ENCODE data around the gene SELENOM. TPM values are rescaled to one million over a fixed set of nuclear protein-coding genes. Genes with fewer than 3 reads are reported as not detected.
A peak's percentile ranks its signal among the peaks of the same experiment; 100 is the strongest.

SELENOM gene
- total and polyA plus RNA-seq, 7 experiments from 2014 or later: 9.1 to 175 (median 69.9) TPM

DNA sequence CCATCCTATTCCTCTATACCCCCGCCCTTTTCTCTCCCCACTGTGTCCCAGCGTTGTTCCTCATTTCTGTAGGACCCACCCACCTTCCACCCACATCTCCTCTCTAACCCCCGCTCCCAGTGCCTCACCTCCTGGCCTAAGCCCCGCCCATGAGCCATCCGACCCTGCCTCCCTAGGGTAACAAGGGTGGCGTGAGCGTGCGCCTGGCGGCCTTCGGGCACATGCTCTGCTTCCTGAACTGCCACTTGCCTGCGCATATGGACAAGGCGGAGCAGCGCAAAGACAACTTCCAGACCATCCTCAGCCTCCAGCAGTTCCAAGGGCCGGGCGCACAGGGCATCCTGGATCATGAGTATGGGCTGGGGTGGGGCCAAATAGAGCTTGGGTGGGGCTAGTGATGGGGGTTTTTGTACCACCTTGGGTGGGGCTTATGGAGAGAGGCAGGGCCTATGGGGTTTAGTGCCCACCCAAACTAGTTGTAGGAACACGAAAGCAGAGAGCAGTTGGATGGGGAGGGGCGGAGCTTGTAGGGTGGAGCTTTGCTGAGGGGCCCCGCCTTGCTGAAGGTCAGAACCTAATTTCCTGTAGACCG is 19.9 kb upstream of the SELENOM start:
- no peaks in the 10 kb centered on the region for H3K9me3 ChIP-seq (ENCODE audit: control insufficient read depth in 2 of 3, low read length in 3 of 3)
- intact Hi-C loops (cut with micrococcal nuclease): no loop called here
- Mint-ChIP-seq H3K9me3 (peaks cover 0 to 1% (median 0%) of the 10 kb centered on the region in 11 donors), H3K4me3 (no peak overlapping the region), H3K27me3 (peaks cover 0 to 5% (median 0%) of the 10 kb centered on the region in 5 donors), H3K4me1 (peaks cover 0 to 4% (median 0%) of the 10 kb centered on the region in 7 donors), H3K36me3 (no peaks in the 10 kb centered on the region), H3K27ac (no peak overlapping the region)
- ChIA-PET CTCF (no interaction called here), POLR2A (interaction anchor here (0.6 kb wide), 1 partner anchor 53 kb away, joined by 3 read pairs; no protein-coding TSS in a partner anchor)
- no peak overlapping the region for H3K4me3 ChIP-seq (ENCODE audit: low read length)
- no peaks in the 10 kb centered on the region for H3K27me3 ChIP-seq (ENCODE audit: control insufficient read depth in 2 of 2, insufficient read depth in 2 of 2, low read length in 2 of 2)
- ATAC-seq (peak; percentile 10), DNase-seq (no peak)
- no peaks in the 10 kb centered on the region for H3K4me1 ChIP-seq (ENCODE audit: control insufficient read depth in 2 of 2, insufficient read depth in 2 of 2, low read length in 2 of 2)
- no peaks in the 10 kb centered on the region for H3K36me3 ChIP-seq (ENCODE audit: control insufficient read depth in 2 of 3, insufficient read depth in 3 of 3, low read length in 3 of 3)
- no peak overlapping the region for H3K27ac ChIP-seq (ENCODE audit: low read depth, low read length)

DNA sequence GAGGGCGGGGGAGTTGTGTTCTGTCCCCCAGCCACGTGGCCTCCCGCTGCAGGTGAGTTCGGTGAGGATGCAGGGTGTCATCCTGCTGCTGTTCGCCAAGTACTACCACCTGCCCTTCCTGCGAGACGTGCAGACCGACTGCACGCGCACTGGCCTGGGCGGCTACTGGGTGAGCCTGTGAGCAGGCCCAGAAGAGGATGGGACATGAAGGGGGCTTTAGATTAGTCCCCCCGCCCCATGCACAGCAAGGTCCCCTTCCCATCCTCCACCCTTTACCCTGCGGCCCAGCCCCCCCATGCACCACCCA is 19.5 kb upstream of the SELENOM start:
- H3K36me3 ChIP-seq (ENCODE audit: control insufficient read depth in 2 of 3, insufficient read depth in 3 of 3, low read length in 3 of 3): no peaks in the 10 kb centered on the region
- H3K27me3 Mint-ChIP-seq: peaks cover 0 to 5% (median 0%) of the 10 kb centered on the region in 5 donors
- peaks cover 0 to 4% (median 0%) of the 10 kb centered on the region in 7 donors for H3K4me1 Mint-ChIP-seq
- DNase-seq: no peak
- H3K4me3 Mint-ChIP-seq: no peak overlapping the region
- H3K9me3 ChIP-seq (ENCODE audit: control insufficient read depth in 2 of 3, low read length in 3 of 3): no peaks in the 10 kb centered on the region
- H3K4me3 ChIP-seq (ENCODE audit: low read length): no peak overlapping the region
- H3K27ac ChIP-seq (ENCODE audit: low read depth, low read length): no peak overlapping the region
- no peaks in the 10 kb centered on the region for H3K36me3 Mint-ChIP-seq
- intact Hi-C loops (cut with micrococcal nuclease): no loop called here
- ChIA-PET POLR2A (no interaction called here), CTCF (no interaction called here)
- H3K9me3 Mint-ChIP-seq: peaks cover 0 to 1% (median 0%) of the 10 kb centered on the region in 11 donors
- H3K4me1 ChIP-seq (ENCODE audit: control insufficient read depth in 2 of 2, insufficient read depth in 2 of 2, low read length in 2 of 2): no peaks in the 10 kb centered on the region
- ATAC-seq: no peak
- no peaks in the 10 kb centered on the region for H3K27me3 ChIP-seq (ENCODE audit: control insufficient read depth in 2 of 2, insufficient read depth in 2 of 2, low read length in 2 of 2)
- no peak overlapping the region for H3K27ac Mint-ChIP-seq

DNA sequence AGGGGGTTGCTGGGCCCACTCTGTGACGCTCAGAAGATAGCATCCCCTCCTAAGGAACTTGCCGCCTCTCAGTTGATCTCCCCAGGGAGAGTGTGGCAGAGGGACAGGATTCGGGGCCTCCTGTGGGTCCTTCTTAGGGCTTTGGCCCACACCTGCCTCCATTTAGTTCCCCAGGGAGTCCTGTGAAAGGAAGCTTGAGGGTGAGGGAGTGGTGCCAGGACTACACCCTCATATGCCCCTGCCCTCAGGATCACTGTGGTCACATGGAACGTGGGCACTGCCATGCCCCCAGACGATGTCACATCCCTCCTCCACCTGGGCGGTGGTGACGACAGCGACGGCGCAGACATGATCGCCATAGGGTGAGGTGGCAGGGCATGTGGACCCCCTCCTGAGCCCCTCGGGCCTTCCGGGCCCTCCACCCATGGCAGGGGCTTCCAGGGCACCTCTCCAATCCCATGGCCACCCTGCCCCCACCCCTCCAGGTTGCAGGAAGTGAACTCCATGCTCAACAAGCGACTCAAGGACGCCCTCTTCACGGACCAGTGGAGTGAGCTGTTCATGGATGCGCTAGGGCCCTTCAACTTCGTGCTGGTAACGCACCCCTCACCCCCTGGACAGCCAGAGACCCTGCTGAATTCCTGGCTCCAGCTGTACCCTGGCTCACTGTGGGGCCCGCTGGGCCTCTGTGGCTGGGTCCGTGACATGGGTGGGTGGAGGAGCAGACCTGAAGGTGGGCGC is 18.9 kb upstream of the SELENOM start:
- Mint-ChIP-seq H3K27ac (no peak overlapping the region), H3K27me3 (peaks cover 0 to 5% (median 0%) of the 10 kb centered on the region in 5 donors), H3K4me1 (peaks cover 0 to 4% (median 0%) of the 10 kb centered on the region in 7 donors), H3K4me3 (no peak overlapping the region), H3K36me3 (no peaks in the 10 kb centered on the region), H3K9me3 (peaks cover 0 to 1% (median 0%) of the 10 kb centered on the region in 11 donors)
- no peaks in the 10 kb centered on the region for H3K36me3 ChIP-seq (ENCODE audit: control insufficient read depth in 2 of 3, insufficient read depth in 3 of 3, low read length in 3 of 3)
- no peak overlapping the region for H3K4me3 ChIP-seq (ENCODE audit: low read length)
- no peaks in the 10 kb centered on the region for H3K4me1 ChIP-seq (ENCODE audit: control insufficient read depth in 2 of 2, insufficient read depth in 2 of 2, low read length in 2 of 2)
- CTCF ChIA-PET: no interaction called here
- intact Hi-C loops (cut with micrococcal nuclease): no loop called here
- ATAC-seq (no peak), DNase-seq (no peak)
- POLR2A ChIA-PET: no interaction called here
- no peaks in the 10 kb centered on the region for H3K9me3 ChIP-seq (ENCODE audit: control insufficient read depth in 2 of 3, low read length in 3 of 3)
- no peaks in the 10 kb centered on the region for H3K27me3 ChIP-seq (ENCODE audit: control insufficient read depth in 2 of 2, insufficient read depth in 2 of 2, low read length in 2 of 2)
- H3K27ac ChIP-seq (ENCODE audit: low read depth, low read length): no peak overlapping the region

- Histone ChIP-seq H3K36me3 (ENCODE audit: control insufficient read depth in 2 of 3, insufficient read depth in 3 of 3, low read length in 3 of 3) (no peaks in the 10 kb centered on the region), H3K9me3 (ENCODE audit: control insufficient read depth in 2 of 3, low read length in 3 of 3) (no peaks in the 10 kb centered on the region), H3K27ac (ENCODE audit: low read depth, low read length) (no peak overlapping the region), H3K27me3 (ENCODE audit: control insufficient read depth in 2 of 2, insufficient read depth in 2 of 2, low read length in 2 of 2) (no peaks in the 10 kb centered on the region), H3K4me1 (ENCODE audit: control insufficient read depth in 2 of 2, insufficient read depth in 2 of 2, low read length in 2 of 2) (no peaks in the 10 kb centered on the region), H3K4me3 (ENCODE audit: low read length) (no peak overlapping the region)
- POLR2A ChIA-PET: no interaction called here
- ATAC-seq (no peak), DNase-seq (no peak)
- intact Hi-C loops (cut with micrococcal nuclease): no loop called here
- Mint-ChIP-seq H3K27me3 (peaks cover 0 to 5% (median 0%) of the 10 kb centered on the region in 5 donors), H3K4me1 (peaks cover 0 to 4% (median 0%) of the 10 kb centered on the region in 7 donors), H3K9me3 (peaks cover 0 to 1% (median 0%) of the 10 kb centered on the region in 11 donors), H3K36me3 (no peaks in the 10 kb centered on the region), H3K4me3 (no peak overlapping the region), H3K27ac (no peak overlapping the region)
- CTCF ChIA-PET: interaction anchor here (1.1 kb wide), 1 partner anchor 18 kb away, joined by 3 read pairs; the partner anchor contains the start of gene SELENOM
Measured at GRCh38 chr22:31125521-31126117, 18.3 kb upstream of the SELENOM start.

DNA sequence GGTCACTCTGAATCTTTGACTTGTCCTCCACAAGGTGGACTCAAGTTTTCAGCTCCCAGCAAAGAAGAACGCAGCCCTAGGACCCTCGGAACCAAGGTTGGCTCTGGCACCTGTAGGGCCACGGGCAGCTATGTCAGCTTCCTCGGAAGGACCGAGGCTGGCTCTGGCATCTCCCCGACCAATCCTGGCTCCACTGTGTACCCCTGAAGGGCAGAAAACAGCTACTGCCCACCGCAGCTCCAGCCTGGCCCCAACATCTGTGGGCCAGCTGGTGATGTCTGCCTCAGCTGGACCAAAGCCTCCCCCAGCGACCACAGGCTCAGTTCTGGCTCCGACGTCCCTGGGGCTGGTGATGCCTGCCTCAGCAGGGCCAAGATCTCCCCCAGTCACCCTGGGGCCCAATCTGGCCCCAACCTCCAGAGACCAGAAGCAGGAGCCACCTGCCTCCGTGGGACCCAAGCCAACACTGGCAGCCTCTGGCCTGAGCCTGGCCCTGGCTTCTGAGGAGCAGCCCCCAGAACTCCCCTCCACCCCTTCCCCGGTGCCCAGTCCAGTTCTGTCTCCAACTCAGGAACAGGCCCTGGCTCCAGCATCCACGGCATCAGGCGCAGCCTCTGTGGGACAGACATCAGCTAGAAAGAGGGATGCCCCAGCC is 17.6 kb upstream of the SELENOM start:
- intact Hi-C loops (cut with micrococcal nuclease): no loop called here
- H3K4me3 Mint-ChIP-seq: no peak overlapping the region
- H3K4me1 Mint-ChIP-seq: peaks cover 0 to 4% (median 0%) of the 10 kb centered on the region in 7 donors
- DNase-seq (no peak), ATAC-seq (no peak)
- H3K36me3 Mint-ChIP-seq: no peaks in the 10 kb centered on the region
- Histone ChIP-seq H3K27me3 (ENCODE audit: control insufficient read depth in 2 of 2, insufficient read depth in 2 of 2, low read length in 2 of 2) (no peaks in the 10 kb centered on the region), H3K4me3 (ENCODE audit: low read length) (no peak overlapping the region), H3K4me1 (ENCODE audit: control insufficient read depth in 2 of 2, insufficient read depth in 2 of 2, low read length in 2 of 2) (no peaks in the 10 kb centered on the region), H3K36me3 (ENCODE audit: control insufficient read depth in 2 of 3, insufficient read depth in 3 of 3, low read length in 3 of 3) (no peaks in the 10 kb centered on the region), H3K9me3 (ENCODE audit: control insufficient read depth in 2 of 3, low read length in 3 of 3) (no peaks in the 10 kb centered on the region), H3K27ac (ENCODE audit: low read depth, low read length) (no peak overlapping the region)
- peaks cover 0 to 5% (median 0%) of the 10 kb centered on the region in 5 donors for H3K27me3 Mint-ChIP-seq
- ChIA-PET CTCF (interaction anchor here (1.1 kb wide), 1 partner anchor 17 kb away, joined by 3 read pairs; the partner anchor contains the start of gene SELENOM), POLR2A (no interaction called here)
- H3K27ac Mint-ChIP-seq: no peak overlapping the region
- H3K9me3 Mint-ChIP-seq: peaks cover 0 to 1% (median 0%) of the 10 kb centered on the region in 11 donors

DNA sequence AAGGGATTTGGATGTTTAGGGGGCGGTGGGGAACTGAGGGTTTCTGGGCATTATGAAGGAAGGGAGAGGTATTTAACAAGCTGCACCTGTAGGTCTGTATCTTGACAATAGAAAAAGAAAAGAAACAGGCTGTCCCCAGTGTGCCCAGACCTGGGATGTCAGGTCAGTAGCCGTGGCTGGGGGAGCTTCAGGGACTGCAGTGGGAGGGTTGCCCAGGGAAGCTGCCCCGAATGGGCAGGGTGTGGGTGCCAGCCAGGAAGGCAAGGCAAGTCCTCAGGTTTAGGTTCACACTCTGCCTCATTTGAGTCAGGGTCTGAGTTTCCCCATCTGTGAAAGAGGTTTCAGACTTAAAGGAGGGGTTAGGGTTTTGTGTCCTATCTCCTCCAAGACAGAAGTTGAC is 16.9 kb upstream of the SELENOM start:
- H3K4me3 ChIP-seq (ENCODE audit: low read length): no peak overlapping the region
- H3K4me3 Mint-ChIP-seq: no peak overlapping the region
- H3K27me3 Mint-ChIP-seq: peaks cover 0 to 5% (median 0%) of the 10 kb centered on the region in 5 donors
- ATAC-seq: no peak
- intact Hi-C loops (cut with micrococcal nuclease): no loop called here
- no peaks in the 10 kb centered on the region for H3K36me3 Mint-ChIP-seq
- no peak for DNase-seq
- no peaks in the 10 kb centered on the region for H3K4me1 ChIP-seq (ENCODE audit: control insufficient read depth in 2 of 2, insufficient read depth in 2 of 2, low read length in 2 of 2)
- no peaks in the 10 kb centered on the region for H3K27me3 ChIP-seq (ENCODE audit: control insufficient read depth in 2 of 2, insufficient read depth in 2 of 2, low read length in 2 of 2)
- no peak overlapping the region for H3K27ac Mint-ChIP-seq
- no peaks in the 10 kb centered on the region for H3K36me3 ChIP-seq (ENCODE audit: control insufficient read depth in 2 of 3, insufficient read depth in 3 of 3, low read length in 3 of 3)
- H3K9me3 ChIP-seq (ENCODE audit: control insufficient read depth in 2 of 3, low read length in 3 of 3): no peaks in the 10 kb centered on the region
- ChIA-PET POLR2A (no interaction called here), CTCF (no interaction called here)
- peaks cover 0 to 1% (median 0%) of the 10 kb centered on the region in 11 donors for H3K9me3 Mint-ChIP-seq
- peaks cover 0 to 4% (median 0%) of the 10 kb centered on the region in 7 donors for H3K4me1 Mint-ChIP-seq
- H3K27ac ChIP-seq (ENCODE audit: low read depth, low read length): no peak overlapping the region

Measured in naive thymus-derived CD4-positive, alpha-beta T cell (primary cell).